Measurements from ENCODE around the gene CRKL.
"Not testable (repeated sequence)": the region's sequence is repeated elsewhere in the genome, so short reads cannot be mapped to it uniquely, and the experiment has no call there.

CRKL gene

GRCh38 chr22:20965104-20965887 lies 48.1 kb downstream of the CRKL start:
- no peak for DNase-seq (ENCODE audit: extremely low read depth, low read depth)
- TF ChIP-seq, protein P1, sequence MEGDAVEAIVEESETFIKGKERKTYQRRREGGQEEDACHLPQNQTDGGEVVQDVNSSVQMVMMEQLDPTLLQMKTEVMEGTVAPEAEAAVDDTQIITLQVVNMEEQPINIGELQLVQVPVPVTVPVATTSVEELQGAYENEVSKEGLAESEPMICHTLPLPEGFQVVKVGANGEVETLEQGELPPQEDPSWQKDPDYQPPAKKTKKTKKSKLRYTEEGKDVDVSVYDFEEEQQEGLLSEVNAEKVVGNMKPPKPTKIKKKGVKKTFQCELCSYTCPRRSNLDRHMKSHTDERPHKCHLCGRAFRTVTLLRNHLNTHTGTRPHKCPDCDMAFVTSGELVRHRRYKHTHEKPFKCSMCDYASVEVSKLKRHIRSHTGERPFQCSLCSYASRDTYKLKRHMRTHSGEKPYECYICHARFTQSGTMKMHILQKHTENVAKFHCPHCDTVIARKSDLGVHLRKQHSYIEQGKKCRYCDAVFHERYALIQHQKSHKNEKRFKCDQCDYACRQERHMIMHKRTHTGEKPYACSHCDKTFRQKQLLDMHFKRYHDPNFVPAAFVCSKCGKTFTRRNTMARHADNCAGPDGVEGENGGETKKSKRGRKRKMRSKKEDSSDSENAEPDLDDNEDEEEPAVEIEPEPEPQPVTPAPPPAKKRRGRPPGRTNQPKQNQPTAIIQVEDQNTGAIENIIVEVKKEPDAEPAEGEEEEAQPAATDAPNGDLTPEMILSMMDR (IDR thresholded peaks at IDR 0.05; ENCODE audit: low read depth, low read length) = no peak

- TF ChIP-seq, protein P1 (IDR thresholded peaks at IDR 0.05; ENCODE audit: low read depth, low read length) = no peak
- DNase-seq (ENCODE audit: extremely low read depth, low read depth) = no peak
Measured at GRCh38 chr22:20965888-20966855, 49.0 kb downstream of the CRKL start.

- TF ChIP-seq, protein P1 (IDR thresholded peaks at IDR 0.05; ENCODE audit: low read depth, low read length) = no peak
- DNase-seq (ENCODE audit: extremely low read depth, low read depth) = no peak
Measured at GRCh38 chr22:20966883-20967696, 49.9 kb downstream of the CRKL start, which contains the start of gene AIFM3. TSS of gene AIFM3 (plus strand) at chr22:20967255. CDS start at chr22:20967945, 690 bp downstream.

DNA sequence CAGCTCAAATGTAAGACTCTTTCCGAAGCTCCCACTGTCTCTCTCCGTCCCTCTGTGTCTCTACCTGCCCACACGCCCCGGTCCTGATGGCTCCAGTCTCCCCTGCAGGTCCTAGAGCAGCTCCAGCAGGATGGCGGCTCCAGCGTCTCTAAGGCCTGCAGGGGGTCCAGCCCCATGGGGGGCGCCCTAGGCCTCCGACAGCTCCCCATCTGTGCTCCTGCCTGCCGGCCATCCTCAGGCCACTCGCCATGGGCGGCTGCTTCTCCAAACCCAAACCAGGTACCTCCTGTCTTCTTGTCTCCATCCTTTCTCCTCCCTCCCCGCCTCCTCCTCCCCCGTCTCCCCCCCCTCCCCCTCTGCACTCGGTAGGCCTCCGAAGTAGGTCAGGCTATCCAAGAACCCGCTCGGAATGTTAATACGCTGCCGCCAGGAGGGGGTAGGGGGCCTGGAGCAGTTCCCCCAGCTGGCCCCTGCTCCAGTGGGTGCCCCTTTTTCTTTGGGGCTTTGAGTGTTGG lies 50.5 kb downstream of the CRKL start:
- TF ChIP-seq, protein P1 (IDR thresholded peaks at IDR 0.05; ENCODE audit: low read depth, low read length) = no peak

GRCh38 chr22:20968281-20968977 lies 51.2 kb downstream of the CRKL start:
- DNase-seq (ENCODE audit: extremely low read depth, low read depth) = no peak
- TF ChIP-seq, protein P1 (IDR thresholded peaks at IDR 0.05; ENCODE audit: low read depth, low read length) = no peak

More for the DNA sequence above, 50.5 kb downstream of the CRKL start:
- no peak for DNase-seq (ENCODE audit: extremely low read depth, low read depth)

DNA sequence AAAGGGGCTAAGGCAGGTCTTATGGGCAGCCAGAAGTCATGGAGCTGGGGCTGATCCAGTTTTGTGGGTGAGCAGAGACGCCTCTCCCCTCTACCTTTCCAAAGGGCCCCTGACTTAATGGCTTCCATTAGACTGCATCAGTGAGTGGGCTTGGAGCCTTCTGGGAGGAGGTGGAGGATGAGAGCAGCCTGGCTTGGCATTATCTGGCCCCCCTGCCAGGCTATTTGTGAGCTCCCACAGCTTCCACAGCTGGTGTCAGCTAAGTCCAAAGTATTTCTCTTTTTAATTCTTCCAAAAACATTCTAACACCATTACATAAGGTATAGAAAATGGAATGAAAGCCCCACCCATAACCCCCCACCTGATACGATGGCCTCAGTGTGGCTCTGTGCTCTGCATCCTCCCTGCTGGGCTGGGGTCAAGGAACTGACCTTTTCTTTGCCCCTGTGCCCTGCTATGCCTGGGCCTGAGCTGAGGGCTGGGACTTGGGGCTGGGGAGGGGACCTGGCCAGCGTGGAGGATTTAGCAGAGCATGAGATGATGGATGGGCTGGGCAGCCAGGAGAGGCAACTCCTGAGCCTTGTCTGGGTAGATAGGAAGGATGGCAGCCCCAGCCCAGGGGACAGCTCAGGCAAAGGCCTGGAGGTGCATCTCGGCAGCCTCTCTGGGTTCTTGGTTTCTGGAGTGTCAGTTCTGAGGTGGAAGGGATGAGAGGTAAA lies 53.9 kb downstream of the CRKL start:
- TF ChIP-seq, protein P1 (IDR thresholded peaks at IDR 0.05; ENCODE audit: low read depth, low read length) = no peak
- no peak for DNase-seq (ENCODE audit: extremely low read depth, low read depth)

DNA sequence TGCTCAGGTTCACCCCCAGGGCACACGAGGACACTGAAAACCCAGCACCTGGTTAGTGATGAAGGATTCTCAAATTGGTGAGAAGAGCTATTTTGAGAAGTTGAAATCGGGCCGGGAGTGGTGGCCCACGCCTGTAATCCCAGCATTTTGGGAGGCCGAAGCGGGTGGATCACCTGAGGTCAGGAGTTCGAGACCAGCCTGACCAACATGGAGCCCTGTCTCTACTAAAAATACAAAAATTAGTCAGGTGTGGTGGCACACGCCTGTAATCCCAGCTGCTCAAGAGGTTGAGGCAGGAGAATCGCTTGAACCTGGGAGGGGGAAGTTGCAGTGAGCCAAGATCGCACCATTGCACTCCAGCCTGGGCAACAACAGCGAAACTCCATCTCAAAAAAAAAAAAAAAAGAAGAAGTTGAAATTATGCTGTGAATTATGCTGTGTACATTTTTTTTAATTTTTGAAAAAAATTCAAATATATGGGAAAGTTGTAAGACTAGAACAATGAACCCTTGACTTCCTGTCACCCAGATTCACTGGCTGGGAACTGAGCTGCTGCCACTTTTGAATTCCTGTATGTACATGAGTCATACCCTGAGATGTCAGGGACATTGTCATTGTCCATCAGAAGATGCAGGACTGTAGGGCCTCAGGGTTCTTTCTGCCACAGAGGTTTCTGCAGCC lies 54.9 kb downstream of the CRKL start:
- DNase-seq (ENCODE audit: extremely low read depth, low read depth) = not testable (repeated sequence)

All from AG09319 (cell line).